Testis (tissue), 3 donors: ENCODE results near the gene MBNL2. TPM values are rescaled to one million over a fixed set of nuclear protein-coding genes. Genes with fewer than 3 reads are reported as not detected.

Source experiments
- DNase-seq: peaks from one replicate; pipeline ENCODE4 v3.0.0-alpha.2; 2019
- H3K27ac ChIP-seq, 2 donors: fragments of 200-600 bp; sonication (generic); one replicate each; pipeline ENCODE4 v1.5.1; 2019
- H3K27me3 ChIP-seq: fragments of 200-600 bp; sonication (generic); one replicate; pipeline ENCODE4 v1.5.1; 2019
- H3K36me3 ChIP-seq: fragments of 200-600 bp; sonication (generic); one replicate; pipeline ENCODE4 v1.5.1; 2017; ENCODE audit warnings: low read depth; ENCODE audit errors: missing control alignments
- H3K4me1 ChIP-seq: fragments of 200-600 bp; sonication (generic); one replicate; pipeline ENCODE4 v1.5.1; 2019
- H3K4me3 ChIP-seq, 2 donors: fragments of 200-600 bp; sonication (generic); one replicate each; pipeline ENCODE4 v1.5.1; 2017 to 2019
- H3K9me3 ChIP-seq: fragments of 200-600 bp; sonication (generic); one replicate; pipeline ENCODE4 v1.5.1; 2017
- POLR2A ChIP-seq: fragments of 450-650 bp; IDR thresholded peaks from one replicate; pipeline ENCODE4 v1.6.1; 2017; ENCODE audit warnings: antibody characterized with exemption, mild to moderate bottlenecking, moderate library complexity
- WGBS, 2 donors: methylation state at CpG; one replicate each; pipeline ENCODE4 v1.1.5; 2018; 5-methylcytosine and 5-hydroxymethylcytosine counted together
- intact Hi-C: fragments of 100-400 bp; cut with DNase I; formaldehyde crosslinking; loops from one replicate; pipeline ENCODE4 v1.15.1; 2023; ENCODE audit warnings: low total_unique reads
- polyA plus RNA-seq: library from polyadenylated mRNA; stranded (reverse); fragments of 350-450 nt; fragmentation: Illumina TruSeq; extraction: RNeasy Lipid Tissue Mini Kit (QIAGEN cat#74804); gene quantifications from one replicate; pipeline ENCODE4 v1.2.3, GENCODE V29; 2014; ENCODE audit warnings: low read depth, low replicate concordance; ENCODE audit not compliant: insufficient read depth
- total RNA-seq, 2 donors: library from RNA; depleted of rRNA; stranded (reverse); fragments of >200 nt; gene quantifications; one replicate each; pipeline ENCODE4 v1.2.3, GENCODE V29; 2016
- TF ChIP-seq, protein P1 (sequence below), 3 experiments: fragments of 450-650 bp in 2 of 3; fragments of 200-600 bp in 1 of 3; sonication (generic) in 1 of 3; IDR thresholded peaks; one replicate each; pipeline ENCODE4 v1.5.1; 2016 to 2019; ENCODE audit warnings: antibody characterized with exemption in 3 of 3, mild to moderate bottlenecking in 2 of 3, moderate library complexity in 1 of 3

Gene MBNL2
- total and polyA plus RNA-seq, 3 donors from 2014 or later: 21.5 to 83.0 (median 69.4) TPM

DNA sequence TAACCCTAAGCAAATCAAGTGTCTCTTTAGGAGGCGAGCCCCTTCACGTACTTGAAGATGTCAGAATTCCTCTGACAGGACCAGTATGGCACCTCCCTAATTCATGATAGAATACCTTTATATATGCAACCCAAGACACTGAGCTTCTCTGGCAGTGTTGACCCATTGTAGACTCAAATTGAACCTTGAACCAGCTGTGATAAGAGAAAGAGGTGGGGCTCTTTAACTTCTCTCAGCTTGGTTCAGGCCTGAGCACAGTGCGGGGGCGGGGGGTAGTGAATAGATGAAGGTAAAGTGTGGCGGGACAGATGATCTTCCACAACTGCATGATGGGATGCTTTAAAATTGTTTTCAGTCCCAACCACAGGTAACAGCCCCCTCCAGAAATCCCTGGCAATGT is 12.1 kb downstream of the MBNL2 start:
- no peaks in the 10 kb centered on the region for H3K36me3 ChIP-seq
- no peaks in the 10 kb centered on the region for H3K27me3 ChIP-seq
- H3K4me1 ChIP-seq: peaks cover 30% of the 10 kb centered on the region
- intact Hi-C loops: no loop called here
- no peaks in the 10 kb centered on the region for H3K9me3 ChIP-seq
- no peak for DNase-seq
- TF ChIP-seq POLR2A: no peak
- TF ChIP-seq, protein P1, sequence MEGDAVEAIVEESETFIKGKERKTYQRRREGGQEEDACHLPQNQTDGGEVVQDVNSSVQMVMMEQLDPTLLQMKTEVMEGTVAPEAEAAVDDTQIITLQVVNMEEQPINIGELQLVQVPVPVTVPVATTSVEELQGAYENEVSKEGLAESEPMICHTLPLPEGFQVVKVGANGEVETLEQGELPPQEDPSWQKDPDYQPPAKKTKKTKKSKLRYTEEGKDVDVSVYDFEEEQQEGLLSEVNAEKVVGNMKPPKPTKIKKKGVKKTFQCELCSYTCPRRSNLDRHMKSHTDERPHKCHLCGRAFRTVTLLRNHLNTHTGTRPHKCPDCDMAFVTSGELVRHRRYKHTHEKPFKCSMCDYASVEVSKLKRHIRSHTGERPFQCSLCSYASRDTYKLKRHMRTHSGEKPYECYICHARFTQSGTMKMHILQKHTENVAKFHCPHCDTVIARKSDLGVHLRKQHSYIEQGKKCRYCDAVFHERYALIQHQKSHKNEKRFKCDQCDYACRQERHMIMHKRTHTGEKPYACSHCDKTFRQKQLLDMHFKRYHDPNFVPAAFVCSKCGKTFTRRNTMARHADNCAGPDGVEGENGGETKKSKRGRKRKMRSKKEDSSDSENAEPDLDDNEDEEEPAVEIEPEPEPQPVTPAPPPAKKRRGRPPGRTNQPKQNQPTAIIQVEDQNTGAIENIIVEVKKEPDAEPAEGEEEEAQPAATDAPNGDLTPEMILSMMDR (IDR thresholded peaks at IDR 0.05): no peak
- H3K27ac ChIP-seq: no peak overlapping the region
- 79 to 83% methylated on average over 5 of the region's 5 CpGs for WGBS, 2 donors
- no peak overlapping the region for H3K4me3 ChIP-seq

DNA sequence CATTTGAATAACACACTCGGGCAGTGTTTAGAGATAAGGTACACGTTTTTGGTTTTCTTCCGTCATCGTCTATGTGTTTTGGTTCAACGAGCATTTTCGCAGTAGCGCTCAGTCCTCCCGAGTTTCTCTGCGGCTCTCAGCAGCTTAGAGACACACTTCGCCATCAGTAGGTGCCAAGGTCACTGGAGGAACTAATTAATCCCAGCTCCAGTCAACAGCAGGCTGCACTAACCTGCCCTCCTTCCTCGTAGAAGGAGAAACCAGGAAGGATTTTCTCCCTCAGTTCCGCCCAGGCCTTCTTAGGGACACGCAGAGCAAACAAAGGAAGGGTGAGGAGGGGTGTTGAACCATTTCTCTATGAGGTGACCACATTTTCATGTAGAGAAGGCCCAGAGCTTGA is 12.6 kb downstream of the MBNL2 start:
- no peaks in the 10 kb centered on the region for H3K27me3 ChIP-seq
- H3K9me3 ChIP-seq: no peaks in the 10 kb centered on the region
- intact Hi-C loops: no loop called here
- no peak overlapping the region for H3K4me3 ChIP-seq
- no peak for DNase-seq
- WGBS, 2 donors: 42 to 49% methylated on average over 13 of the region's 13 CpGs
- TF ChIP-seq, protein P1 (IDR thresholded peaks at IDR 0.05): no peak
- no peak for TF ChIP-seq POLR2A
- peaks cover 35% of the 10 kb centered on the region for H3K4me1 ChIP-seq
- H3K36me3 ChIP-seq: no peaks in the 10 kb centered on the region
- no peak overlapping the region for H3K27ac ChIP-seq

DNA sequence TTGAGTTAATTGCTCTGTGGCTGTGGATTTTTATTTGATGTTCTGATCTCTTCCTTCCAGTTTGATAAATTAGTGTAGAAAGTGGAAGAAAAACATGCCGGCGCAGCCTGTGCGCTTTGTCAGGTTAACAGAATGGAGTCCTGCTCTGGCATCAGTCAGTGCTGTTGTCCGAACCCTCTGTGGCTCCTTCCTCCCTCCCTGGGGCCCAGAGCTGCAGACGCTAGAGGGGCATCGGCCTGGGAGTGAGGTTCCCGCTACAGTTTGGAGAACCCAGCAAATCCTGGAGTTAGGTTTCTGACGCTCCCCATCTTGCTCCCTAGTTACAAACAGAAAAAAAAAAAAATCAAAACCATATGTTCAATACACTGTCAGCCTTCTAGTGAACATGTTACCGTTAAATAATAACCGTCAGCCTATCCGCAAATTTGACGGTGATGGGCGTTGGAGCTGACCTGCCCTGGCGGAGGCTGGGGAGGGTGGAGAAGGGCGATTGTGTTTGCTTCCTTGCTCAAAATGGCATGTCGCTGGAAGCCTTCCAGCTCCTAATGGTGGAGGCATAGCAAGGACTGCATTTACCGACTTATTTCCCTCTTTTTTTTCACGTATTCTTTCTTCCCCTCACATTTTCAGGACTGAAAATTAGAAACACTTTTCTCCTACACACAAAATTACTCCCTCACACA is 13.6 kb downstream of the MBNL2 start:
- Histone ChIP-seq H3K27ac (peak overlapping the region in 1 of 2 donors; percentile 12), H3K36me3 (no peaks in the 10 kb centered on the region), H3K9me3 (no peaks in the 10 kb centered on the region), H3K4me3 (no peak overlapping the region), H3K4me1 (peaks cover 43% of the 10 kb centered on the region), H3K27me3 (no peaks in the 10 kb centered on the region)
- WGBS, 2 donors: 58 to 60% methylated on average over 18 of the region's 18 CpGs
- DNase-seq: no peak
- TF ChIP-seq POLR2A: no peak
- TF ChIP-seq, protein P1 (IDR thresholded peaks at IDR 0.05): no peak
- intact Hi-C loops: no loop called here

DNA sequence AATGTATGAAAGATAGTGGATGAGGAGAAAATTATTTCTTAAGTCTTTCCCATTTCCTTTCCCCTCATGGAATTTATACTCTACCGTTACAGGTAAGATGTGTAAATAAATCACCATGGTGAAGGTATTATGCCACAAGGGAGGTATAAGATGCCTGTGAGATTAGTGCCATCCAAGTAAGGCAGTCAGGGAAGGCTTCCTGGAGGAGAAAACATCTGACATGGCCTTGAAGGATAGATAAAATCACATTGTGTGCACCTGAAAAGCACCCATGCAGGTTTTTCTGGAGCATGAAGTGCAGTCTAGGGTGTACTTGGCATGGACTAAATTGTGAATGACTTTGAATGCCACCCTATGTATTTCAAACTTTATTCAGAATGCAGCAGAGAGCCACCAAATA is 15.3 kb downstream of the MBNL2 start:
- intact Hi-C loops: no loop called here
- peaks cover 54% of the 10 kb centered on the region for H3K4me1 ChIP-seq
- H3K27ac ChIP-seq: no peak overlapping the region

More for the DNA sequence above, 15.3 kb downstream of the MBNL2 start:
- TF ChIP-seq POLR2A: no peak
- TF ChIP-seq, protein P1 (IDR thresholded peaks at IDR 0.05): no peak
- Histone ChIP-seq H3K9me3 (no peaks in the 10 kb centered on the region), H3K27me3 (no peaks in the 10 kb centered on the region), H3K36me3 (no peaks in the 10 kb centered on the region), H3K4me3 (no peak overlapping the region)
- 90 to 93% methylated on average over 1 of the region's 1 CpG for WGBS, 2 donors
- DNase-seq: no peak
